GM21381 (cell line): Measurements from ENCODE around the gene ELOVL6.
A peak's percentile ranks its signal among the peaks of the same experiment; 100 is the strongest.

Experiments
- ATAC-seq: cut with Tn5 transposase; IDR thresholded peaks from one replicate; pipeline ENCODE4 v1.9.1; 2021; ENCODE audit warnings: mild to moderate bottlenecking, moderate library complexity; ENCODE audit not compliant: unreplicated experiment

Gene ELOVL6

GRCh38 chr4:109998867-109999584 is 199.4 kb downstream of the ELOVL6 start:
- ATAC-seq: peak; percentile 41

DNA sequence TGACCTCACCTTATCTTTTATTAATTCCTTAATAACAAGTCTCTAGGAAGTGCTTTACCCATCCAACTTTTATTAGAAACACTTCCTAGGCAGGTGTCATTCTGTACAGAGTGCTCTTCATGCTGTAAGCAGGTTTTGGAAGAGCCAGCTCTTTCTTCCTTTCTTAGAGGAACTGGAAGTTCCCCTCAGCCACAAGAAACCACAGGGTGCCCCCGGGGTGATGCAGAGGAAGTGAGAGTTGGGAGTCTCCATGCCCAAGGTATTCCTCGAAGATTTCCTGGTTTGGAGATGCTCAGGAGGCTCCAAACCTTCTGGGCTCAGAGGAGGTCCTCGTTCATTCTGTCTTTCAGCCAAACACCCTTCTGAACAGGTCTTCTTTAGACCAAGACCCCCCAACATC is 201.9 kb downstream of the ELOVL6 start:
- no peak for ATAC-seq
